NCI-H2196 treated with DMSO at 0.1 percent for 48 hours (cell line): ENCODE data around the gene SERGEF.

ENCODE experiments used
- DNase-seq: peaks from one replicate; lab custom pipeline; 2025; ENCODE audit not compliant: unreplicated experiment; lab: John Stamatoyannopoulos, UW

The SERGEF gene

DNA sequence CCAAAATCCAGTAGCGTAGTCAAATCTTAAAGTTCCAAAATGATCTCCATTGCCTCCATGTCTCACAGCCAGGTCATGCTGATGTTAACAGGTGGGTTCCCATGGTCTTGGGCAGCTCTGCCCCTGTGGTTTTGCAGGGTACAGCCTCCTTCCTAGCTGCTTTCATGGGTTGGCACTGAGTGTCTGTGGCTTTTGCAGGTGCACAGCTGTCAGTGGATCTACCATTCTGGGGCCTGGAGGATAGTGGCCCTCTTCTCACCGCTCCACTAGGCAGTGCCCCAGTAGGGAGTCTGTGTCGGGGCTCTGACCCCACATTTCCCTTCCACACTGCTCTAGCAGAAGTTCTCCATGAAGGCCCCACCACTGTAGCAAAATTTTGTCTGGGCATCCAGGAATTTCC lies 145.5 kb downstream of the SERGEF start:
- no peak for DNase-seq

DNA sequence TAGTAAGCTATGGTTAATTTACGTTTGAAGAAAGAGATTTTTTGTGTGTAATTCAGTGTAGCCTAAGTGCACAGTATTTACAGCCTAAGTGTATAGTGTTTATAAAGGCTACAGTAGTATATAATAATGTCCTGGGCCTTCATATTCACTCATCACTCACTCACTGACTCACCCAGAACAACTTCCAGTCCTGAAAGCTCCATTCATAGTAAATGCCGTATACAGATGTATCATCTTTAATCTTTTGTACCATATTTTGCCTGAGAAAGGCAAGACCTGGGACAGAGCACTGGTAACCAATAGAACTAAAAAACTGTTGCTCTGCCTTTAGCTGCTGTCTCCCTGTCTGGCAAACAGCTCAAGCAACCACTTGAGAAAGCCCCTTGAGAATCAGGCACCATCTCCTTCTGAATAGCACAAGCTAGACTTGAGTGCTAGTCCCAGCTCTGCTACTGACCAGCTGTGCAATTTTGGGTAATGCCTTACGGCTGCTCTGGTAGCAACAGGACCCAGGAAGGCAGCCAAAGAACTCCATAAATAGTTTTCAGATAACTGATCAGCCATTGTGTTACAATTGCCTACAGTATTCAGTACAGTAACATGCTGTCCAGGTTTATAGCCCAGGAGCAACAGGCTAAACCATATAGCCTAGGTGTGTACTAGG lies 146.9 kb downstream of the SERGEF start:
- DNase-seq = no peak

GRCh38 chr11:17864478-17864941 lies 148.3 kb downstream of the SERGEF start:
- no peak for DNase-seq

DNA sequence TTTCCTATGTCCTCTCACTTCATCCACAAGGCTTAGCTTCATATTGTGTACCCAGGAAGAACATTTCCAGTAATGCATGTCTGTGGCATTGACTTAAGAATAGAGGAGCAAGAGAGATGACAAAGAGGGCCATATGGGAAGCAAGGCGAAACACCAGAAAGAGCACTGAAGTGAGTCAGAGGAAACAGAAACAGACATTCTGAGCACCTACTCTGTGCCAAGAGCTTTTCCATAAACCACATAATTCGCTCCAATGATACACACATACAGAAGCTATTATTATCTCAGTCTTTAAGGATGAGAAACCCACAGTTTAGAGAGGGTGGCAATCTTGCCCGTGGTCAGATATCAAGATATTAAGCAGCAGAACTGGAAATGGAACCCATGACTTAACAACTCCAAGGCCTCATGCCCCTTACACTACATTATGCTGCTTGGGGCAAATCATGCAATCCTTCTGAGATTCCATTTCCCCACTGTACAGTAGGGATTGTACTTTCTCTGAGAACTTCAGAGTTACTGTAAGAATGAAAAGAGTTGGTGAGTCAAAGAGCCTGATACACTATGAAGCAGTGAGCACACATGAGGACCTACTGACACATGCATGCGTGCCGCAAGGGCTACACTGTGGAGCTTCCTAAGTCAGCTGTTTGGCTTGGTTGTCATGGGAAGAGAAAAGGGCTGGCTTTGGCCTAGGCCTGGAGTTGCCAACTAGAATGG lies 151.7 kb downstream of the SERGEF start:
- DNase-seq = no peak

DNA sequence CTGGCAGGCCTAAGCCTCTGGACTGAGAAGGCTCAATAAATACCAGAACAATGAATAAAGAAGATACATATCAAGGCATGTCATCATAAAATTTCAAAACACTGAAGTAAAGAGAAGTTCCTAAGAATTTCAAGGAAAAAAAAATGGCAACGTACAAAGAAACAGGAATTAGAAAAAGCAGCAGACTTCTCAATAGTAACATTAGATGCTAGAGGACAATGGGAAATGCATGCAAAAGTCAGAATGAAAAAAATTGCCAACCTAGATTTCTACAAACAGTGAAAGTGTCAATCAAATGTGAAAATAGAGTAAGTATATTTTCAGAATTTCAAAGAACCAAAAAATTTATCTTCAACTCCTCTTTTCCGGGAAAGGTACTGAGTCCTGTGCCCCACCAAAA lies 153.3 kb downstream of the SERGEF start:
- no peak for DNase-seq

DNA sequence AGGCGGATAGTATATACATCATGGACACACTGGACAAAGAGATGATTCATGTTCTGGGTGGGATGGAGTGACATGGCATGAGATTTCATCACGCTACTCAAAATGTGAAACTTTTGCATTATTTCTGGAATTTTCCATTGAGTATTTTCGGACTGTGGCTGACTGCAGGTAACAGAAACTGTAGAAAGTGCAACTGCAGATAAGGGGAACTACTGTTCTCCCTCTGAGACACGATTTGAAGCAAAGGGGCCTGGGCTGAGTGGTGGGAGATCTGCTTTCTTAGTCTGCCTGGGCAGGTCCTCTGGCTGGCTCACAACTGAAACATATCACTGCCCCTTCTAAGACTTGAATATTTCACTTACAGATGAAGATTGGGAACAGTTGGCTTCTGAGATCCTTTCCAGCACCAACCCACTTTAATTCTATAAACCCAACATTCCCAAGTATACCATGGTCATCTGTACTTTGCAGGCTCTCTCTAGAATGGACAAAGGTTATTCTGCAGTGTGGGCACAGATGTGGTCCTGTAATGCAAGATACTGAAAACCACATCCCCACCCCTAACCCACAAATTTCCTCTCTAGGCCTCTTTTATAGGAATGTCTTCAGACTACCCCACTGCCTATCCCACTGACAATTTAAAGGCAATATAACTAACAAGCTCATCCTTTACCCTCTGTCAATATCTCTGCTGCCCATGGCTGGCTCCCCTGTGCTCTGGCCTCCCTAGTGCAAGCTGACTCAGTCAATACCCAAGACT lies 157.1 kb downstream of the SERGEF start:
- DNase-seq = no peak

- DNase-seq = no peak
These were observed 159.6 kb downstream of the SERGEF start for GRCh38 chr11:17853280-17853679.

- no peak for DNase-seq
These were observed 160.6 kb downstream of the SERGEF start for GRCh38 chr11:17852246-17852645.

GRCh38 chr11:17851697-17852096 lies 161.2 kb downstream of the SERGEF start:
- DNase-seq = no peak

- DNase-seq = no peak
These were observed 162.5 kb downstream of the SERGEF start for GRCh38 chr11:17850336-17850735.

DNA sequence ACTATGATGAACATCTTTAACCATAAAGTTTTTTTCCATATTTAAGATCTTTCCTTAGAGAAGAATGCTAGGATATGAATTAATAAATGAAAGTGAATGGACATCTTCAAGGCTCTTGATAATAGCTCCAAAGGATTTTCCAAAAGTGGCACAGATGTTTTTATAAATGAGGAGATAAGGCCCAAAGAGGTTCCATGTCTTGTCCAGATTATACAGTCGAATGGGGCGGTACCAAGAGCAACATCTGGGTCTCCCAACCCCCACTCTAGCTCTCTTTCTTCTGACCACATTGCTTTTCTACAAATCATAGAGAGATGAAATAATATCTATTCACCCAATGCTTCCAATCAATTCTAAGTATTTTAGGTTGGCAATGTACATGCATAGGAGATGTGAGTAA lies 164.1 kb downstream of the SERGEF start:
- DNase-seq = no peak

GRCh38 chr11:17846852-17847453 lies 165.9 kb downstream of the SERGEF start:
- DNase-seq = peak; percentile 9

- DNase-seq = no peak
These were observed 167.4 kb downstream of the SERGEF start for GRCh38 chr11:17845431-17845881.

DNA sequence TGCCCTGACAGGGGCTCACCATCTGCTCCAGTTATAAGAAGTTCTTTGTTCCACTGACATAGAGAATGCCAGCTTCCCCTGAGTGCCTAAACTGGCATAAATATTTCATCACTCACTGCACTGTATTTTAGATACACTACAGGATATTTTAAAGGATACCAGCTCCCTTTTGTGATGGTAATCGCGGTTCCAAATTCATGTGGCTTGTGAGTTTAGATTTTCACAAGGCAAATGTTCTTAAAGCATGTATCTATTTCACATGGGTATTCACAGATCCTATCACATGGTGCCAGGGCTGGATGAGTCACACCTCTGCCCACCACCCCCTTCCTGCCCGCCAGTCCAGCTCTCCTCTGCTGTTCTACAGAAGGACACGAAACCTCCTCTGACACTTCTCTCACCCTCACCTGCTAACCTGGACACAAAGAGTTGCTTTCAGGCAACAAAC lies 172.7 kb downstream of the SERGEF start:
- peak; percentile 92 for DNase-seq

DNA sequence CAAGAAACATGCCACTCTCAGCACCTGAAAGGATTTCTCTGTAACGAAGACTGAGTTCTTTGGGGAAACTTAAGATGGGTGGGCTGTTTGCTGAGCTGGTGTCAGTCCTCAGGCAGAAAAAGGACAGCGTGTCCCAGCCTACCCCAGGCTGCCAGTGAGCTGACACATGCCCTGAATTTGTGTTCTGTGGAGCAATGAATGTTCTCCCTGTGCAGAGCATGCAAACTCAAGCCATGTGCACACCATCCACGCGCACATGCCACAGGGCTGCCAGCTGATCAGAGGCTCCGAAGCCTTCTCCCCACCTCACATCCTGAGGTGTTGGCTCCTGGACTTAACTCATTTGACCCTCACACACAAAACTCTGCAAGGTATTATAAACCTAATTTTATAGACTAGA lies 173.4 kb downstream of the SERGEF start:
- DNase-seq = no peak

GRCh38 chr11:17838102-17838501 lies 174.7 kb downstream of the SERGEF start:
- DNase-seq = no peak

DNA sequence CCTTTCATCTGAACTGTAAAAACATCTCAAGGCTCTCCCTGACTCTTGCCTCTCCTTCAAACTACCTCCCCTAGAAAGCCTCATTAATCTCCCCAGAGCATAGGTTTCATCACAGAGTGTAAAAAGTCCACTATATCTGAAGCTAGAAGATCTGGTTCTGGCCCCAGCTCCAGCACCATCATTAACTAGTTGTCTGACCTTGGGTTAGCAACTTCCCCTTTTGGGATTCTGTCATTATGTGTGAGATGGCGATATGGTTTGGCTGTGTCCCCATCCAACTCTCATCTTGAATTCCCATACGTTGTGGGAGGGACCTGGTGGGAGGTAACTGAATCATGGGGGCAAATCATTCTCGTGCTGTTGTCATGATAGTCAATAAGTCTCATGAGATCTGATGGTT lies 181.0 kb downstream of the SERGEF start:
- DNase-seq = no peak

- no peak for DNase-seq
These were observed 181.6 kb downstream of the SERGEF start for GRCh38 chr11:17831228-17831627.

DNA sequence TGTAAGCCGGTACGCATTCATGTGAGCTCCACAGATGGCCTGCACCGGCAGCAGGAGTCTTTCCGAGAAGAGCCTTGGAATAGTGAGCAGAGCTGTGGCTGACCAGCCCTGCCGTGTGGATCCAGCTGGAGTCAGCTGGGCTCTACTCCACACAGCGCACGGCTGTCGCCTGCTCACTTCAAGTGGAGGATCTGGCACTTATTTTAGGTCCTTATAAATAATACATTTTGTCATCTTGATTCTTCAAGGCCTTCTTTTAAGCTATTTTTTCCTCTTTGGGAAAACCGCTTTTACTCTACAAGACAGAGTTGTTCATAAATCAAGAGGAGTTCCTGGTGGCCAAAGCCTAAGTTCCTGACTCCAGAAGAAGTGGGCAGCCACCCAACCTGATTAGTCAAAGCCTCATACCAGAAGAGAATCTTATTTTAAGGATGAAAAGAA lies 184.5 kb downstream of the SERGEF start:
- no peak for DNase-seq

DNA sequence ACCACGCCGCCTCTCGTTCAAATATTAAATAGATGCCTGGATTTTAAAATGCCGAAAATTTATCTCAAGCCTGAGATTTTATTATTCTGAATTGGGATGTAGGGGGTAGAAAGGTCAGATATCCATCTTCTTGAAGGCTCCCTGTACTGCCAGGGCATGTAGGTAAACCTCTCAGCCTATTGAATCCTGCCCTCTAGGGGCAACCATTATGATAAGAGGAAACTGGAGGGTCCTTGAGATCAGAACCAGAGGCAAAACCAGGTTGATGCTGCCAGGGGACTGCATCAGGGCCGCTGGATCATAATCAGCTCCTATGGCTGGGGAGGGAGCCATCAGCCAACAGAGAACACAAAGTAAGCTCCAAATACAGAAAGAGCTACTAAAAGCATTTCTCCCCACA lies 185.8 kb downstream of the SERGEF start:
- DNase-seq = no peak

GRCh38 chr11:17822401-17822781 lies 190.5 kb downstream of the SERGEF start:
- no peak for DNase-seq
